Limb (tissue), 2 donors: Measurements from ENCODE around the gene TBC1D22A.

Source experiments
- DNase-seq, 2 donors: peaks; one replicate each; pipeline ENCODE4 v3.0.0-alpha.2; 2016; ENCODE audit errors: extremely low spot score in 2 of 2

Gene TBC1D22A

DNA sequence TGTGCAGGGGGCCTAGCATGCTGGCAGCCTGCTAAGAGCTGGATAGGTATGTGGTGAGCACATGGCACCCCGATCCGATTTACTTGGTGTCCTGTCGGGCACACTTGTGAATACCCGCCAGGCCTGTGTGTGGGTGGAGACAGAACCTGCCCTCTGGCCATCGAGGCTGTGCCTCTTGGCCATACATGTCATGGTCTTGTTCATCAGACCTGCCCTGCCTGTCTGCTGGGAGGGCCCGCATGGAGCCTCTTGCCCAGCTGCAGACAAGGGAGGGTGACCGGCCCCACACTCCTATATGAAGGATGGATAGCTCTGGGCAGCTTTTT is 310.2 kb downstream of the TBC1D22A start:
- DNase-seq = no peak

GRCh38 chr22:47073075-47073474 is 310.6 kb downstream of the TBC1D22A start:
- no peak for DNase-seq

GRCh38 chr22:47074105-47074504 is 311.7 kb downstream of the TBC1D22A start:
- DNase-seq = no peak

DNA sequence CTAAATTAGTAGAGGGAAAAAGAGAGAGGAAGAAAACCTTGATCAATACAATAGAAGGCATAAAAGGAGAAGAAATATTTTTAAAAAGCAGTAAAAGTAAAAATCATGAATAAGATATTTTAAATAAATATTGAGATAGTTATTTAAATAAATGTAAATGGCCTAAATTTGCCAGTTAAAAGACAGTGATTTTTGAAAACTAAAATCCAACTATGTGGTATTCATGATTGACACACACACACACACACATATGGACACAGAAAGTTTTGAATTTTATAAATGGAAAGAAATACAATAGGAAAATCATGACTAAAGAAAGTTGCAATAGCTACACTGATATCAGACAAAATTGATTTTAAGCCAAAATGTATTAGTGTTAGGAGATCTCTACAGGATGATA is 313.1 kb downstream of the TBC1D22A start:
- DNase-seq = no peak

DNA sequence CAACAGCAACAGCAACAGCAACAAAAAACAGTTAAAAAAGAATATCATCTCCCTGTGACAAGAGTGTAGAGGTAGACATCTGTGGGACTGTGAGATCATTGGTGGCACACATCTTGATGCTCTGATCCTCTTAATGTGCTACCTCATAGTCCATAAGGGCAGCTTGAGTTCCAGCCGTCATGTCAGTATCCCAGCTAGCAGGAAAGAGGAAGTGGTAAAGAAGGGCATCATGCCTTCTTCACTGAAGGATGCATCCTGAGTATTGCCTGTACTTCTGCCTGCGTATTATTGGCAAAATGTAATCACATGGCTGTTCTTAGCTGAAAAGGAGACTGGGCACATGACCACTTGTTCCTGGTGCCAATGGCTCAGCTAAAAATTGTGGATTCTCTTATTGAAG is 314.3 kb downstream of the TBC1D22A start:
- no peak for DNase-seq

GRCh38 chr22:47080100-47080499 is 317.6 kb downstream of the TBC1D22A start:
- no peak for DNase-seq

- no peak for DNase-seq
These were observed 320.1 kb downstream of the TBC1D22A start for GRCh38 chr22:47082505-47082904.

DNA sequence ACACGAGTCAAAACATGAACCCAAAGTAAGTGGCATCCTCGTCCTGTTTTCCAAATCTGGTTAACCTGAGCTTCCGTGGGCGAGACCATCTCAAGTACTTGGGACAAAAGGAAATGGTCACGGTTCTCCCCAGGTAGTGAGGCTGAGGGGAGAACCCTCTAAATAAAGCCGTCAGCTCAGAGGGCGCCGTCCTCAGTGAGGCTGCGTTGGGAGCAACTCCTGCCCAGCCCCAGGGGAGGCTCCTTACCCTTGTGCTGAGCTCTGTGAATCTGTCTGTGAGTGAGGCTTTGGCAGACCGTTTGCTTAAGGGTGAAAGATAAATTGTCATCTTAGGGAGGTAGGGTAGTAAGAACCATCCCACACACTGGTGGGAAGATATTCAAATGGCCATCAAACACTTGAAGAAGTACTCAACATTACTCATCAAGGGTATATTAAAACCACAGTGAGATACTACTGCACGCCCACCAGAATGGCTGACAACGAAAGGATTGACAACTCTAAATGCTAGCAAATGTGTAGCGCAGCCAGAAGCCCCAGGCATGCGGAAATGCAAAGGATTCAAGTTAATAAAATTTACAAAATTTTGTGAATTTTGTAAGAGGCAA is 321.0 kb downstream of the TBC1D22A start:
- DNase-seq = no peak

DNA sequence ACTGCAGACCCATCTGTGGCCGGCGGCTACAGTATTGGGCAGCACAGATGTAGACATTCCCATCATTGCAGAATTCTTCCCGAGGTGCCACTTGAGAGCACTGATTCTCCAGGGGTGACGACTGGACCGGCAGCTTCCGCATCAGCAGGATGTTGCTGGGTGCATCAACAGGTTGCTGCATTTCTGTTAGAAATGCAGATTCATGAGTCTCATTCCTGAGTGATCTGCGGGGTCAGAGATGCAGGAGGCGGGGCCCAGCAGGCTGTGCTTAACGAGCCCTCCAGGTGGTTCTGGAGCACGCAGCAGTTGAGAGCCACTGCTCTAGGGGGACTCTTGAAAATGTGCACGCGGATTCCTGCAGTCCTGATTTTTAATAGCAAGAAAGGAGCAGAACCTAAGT is 321.8 kb downstream of the TBC1D22A start:
- DNase-seq = no peak

DNA sequence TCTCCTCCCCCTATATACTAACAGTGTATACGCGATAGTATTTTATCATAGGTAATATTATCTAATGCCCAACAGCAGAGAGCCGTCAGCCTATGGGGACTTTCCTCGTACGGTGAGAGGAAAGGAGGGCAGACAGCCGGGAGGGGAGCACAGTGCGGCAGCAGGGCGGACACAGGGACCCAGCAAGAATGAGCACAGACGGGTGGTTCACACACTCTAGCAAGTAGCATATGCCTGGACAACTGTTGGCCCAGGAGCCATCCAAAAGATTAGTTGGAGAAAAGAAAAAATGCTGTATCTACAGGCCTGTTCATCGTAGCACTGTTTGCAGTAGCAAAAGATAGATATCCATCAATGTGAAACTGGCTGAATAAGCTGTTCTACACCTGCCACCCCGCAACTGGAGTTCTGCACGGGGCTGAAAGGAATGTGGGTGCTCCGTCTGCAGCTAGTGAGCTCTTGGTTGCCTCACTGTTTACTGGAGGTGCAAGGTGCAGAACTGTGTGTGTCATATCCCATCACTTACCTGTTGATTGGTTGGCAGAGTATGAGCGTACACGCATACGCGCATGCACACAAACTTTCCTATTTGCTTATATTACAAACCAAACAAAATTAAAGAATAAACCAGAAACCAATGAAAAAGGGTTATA is 324.3 kb downstream of the TBC1D22A start:
- DNase-seq = no peak

DNA sequence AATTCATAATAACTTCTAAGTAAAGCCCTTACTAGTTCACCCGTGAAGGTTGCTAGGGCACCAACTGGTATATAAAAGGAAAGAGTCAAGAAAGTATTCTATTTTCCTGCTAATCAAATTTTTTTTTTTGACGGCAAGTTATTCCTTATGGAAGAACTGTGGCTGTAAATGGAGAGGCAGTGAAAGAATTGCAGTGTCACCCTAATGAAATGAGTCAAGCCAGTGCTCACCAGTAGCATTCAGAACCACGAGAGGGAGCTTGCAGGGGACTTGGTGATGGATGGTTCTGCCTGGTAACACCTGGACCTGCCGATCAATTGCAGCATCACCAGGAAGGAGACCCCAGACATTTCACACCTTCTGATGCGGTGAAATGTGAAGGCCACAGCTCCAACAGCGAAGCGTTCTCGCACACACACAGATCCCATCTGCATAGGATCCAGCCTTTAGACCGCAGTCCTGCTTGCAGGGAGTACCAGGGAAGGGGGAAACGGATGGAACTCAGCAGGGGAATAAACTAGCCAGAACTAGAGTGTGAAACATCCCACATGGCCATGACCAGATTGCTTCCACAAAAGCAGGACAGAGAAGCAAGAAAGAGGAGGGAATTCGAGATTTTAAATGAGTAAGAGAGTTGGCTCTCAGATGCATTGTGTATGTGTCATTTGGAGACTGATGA is 326.2 kb downstream of the TBC1D22A start:
- no peak for DNase-seq

- DNase-seq = no peak
These were observed 326.9 kb downstream of the TBC1D22A start for GRCh38 chr22:47089374-47089773.

- DNase-seq = no peak
These were observed 327.5 kb downstream of the TBC1D22A start for GRCh38 chr22:47089796-47090460.

- no peak for DNase-seq
These were observed 328.3 kb downstream of the TBC1D22A start for GRCh38 chr22:47090591-47091245.

GRCh38 chr22:47091246-47091651 is 328.8 kb downstream of the TBC1D22A start:
- no peak for DNase-seq

- no peak for DNase-seq
These were observed 329.7 kb downstream of the TBC1D22A start for GRCh38 chr22:47091921-47092700.

- no peak for DNase-seq
These were observed 330.5 kb downstream of the TBC1D22A start for GRCh38 chr22:47092896-47093311.

DNA sequence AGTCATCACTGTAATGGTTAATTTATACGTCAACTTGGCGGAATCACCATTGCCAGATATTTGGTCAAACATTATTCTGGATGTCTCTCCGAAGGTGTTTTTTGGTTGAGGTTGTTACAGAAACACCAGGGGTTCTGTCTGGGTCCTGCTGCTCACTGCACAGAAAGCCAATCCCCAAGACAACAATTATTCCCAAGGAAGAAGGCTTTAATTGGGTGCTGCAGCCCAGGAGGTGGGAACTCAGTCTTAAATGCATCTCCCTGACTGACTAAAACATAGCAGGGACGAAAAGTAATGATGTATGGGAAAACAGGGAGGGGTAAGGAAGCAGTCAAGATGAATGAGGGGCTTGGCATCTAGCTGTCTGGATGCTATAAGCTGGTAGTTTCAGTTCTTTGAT is 331.3 kb downstream of the TBC1D22A start:
- no peak for DNase-seq

DNA sequence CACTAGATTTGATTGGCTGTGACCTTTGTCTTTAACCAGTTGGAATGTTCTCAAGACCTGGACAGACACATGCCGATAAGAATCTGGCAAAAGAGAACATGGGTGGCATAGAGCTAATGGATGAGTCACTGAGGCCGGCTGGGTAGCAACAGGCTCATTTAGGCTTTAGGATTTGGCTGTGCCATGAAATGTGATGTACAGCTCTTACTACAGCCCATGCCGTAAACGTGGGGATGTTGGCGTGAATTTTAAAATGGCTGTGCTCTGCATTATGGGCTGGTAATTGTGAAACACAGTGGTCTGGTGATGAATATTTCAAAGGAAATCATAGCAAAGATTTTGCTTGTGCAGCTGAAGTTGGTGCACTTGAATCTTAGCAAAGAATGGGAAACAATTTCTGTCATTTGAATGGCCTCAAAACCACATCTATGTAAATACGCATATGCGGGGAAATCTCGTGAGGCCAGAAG is 332.4 kb downstream of the TBC1D22A start:
- DNase-seq = no peak

GRCh38 chr22:47095395-47096122 is 333.1 kb downstream of the TBC1D22A start:
- DNase-seq = no peak
